ENCODE results near the gene PNKP.
"Not testable (repeated sequence)": the region's sequence is repeated elsewhere in the genome, so short reads cannot be mapped to it uniquely, and the experiment has no call there.

The PNKP gene

DNA sequence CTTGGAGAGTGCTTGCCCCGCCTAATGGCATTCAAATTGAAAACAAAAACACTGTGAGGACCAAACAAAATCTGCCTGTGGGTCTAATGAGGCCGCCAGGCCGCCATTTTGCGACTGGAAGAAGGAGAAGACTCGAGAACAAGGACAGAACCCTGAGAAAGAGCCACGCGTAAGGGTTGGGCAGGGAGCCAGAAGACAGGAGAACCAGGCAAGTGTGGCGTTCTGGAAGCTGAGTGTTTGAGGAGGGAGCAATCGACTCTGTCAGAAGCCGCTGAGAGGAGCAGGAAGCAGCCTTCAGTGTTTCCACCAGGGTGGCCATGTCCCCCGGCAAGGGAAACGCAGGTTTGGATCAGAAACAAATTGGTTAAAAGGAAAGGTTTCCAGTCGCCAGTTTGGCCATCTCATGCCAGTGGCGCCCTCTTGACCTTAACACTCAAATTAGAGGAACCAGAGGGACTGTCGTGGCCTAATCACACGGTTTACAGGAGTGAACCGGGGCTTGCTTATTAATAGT lies 26.6 kb downstream of the PNKP start:
- DNase-seq = no peak

DNA sequence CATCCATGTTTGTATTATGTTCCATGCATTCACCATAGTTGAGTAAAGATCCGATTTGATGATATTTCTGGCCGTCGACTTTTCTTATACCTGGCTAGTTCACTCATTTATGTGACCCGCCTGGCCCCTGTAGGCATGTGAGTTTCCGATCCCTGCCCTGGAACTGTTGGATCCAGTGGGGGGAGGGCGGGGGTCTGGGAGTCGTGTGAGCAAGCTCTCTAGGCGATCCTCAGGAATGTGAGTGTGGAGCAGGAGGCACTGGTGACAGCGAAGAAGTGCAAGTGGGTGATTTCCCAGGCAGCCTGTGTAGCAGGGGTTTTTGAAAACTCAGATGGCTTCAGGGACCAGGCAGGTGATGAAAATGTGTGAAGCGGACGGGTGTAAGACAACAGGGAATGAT lies 27.1 kb downstream of the PNKP start:
- no peak for DNase-seq

DNA sequence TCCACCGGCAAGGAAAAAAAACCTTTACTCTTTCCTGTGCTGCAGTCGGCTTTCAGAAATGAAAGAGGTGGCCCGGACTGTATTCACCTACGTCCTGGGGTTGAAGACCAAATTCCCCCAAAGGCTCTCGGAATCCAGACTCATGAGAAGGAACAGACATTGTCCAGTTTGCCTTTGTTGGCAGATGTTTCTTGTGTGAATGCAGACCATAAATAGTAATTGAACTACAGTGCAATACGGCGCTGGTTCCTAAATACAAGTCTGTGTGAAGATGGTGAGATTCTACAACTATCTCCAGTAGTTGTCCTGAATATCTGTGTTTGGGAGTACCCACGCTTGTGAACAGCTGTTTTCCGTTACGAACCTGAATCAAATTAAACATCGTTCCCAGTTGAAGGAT lies 27.7 kb downstream of the PNKP start:
- no peak for DNase-seq

DNA sequence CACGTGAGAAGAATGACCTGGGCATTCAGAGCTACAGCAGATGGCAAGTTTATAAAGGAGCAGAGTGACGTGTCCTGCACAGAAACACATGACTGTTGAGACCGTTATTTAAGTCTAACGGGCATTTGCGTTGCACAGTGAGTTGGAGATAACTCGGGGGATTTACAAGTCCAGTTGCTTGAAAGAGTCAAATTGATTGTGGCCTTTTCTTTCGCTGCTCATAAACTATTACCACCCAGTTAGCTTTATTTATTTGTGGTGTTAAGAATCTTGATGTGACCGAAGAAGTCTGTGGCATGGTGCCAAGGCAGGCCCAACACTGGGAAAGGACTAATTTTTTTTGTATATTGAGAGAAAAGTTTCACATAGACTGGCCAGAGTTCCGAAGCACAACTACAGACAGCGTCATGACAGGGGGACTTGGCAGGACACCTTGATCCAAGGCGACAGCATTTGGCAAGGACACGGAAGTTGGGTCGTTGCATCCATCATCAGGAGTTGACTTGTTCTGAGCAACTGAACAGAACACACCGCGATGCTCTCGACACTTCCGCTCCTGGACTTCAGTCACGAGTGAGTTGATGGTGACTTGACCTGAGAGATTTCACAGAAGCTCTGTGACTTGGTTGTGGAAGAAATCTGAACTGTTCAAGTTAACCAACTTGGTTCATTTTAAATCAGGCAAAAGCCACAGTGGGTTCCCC lies 28.3 kb downstream of the PNKP start:
- no peak for DNase-seq

DNA sequence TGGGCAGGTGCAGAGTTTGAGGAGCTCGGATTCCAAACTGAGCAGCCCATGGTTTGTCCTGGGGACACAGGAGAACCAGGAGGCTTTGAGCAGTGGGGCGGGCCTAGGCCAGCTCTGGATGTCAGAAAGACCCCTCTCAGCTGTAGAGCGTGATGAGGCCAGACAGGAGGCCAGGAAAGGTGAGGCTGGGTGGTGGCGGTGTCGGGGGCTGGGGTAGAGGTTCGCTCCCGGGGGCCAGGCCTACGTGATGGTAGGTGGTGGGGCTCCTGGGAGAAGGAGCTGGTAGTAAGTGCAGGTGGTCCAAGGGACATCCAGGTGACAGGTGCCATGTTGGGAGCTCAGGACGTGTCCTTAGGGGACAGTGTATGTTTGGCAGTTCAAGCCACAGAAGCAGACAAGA lies 30.0 kb downstream of the PNKP start:
- no peak for DNase-seq

DNA sequence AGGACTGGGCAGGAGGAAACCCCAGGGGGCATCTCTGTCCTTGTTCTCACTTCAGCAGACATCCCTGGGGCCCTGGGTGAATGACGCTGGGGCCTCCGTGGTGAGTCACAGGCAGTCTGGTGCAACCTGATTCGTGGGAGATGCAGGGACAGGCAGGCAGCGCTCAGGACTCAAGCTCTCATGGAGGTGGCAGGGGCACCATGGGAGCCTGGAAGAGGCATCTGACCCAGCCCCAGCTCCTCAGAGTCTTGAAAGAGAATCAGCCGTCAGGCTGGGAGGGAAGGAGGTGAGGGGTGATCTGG lies 30.4 kb downstream of the PNKP start:
- DNase-seq = no peak

DNA sequence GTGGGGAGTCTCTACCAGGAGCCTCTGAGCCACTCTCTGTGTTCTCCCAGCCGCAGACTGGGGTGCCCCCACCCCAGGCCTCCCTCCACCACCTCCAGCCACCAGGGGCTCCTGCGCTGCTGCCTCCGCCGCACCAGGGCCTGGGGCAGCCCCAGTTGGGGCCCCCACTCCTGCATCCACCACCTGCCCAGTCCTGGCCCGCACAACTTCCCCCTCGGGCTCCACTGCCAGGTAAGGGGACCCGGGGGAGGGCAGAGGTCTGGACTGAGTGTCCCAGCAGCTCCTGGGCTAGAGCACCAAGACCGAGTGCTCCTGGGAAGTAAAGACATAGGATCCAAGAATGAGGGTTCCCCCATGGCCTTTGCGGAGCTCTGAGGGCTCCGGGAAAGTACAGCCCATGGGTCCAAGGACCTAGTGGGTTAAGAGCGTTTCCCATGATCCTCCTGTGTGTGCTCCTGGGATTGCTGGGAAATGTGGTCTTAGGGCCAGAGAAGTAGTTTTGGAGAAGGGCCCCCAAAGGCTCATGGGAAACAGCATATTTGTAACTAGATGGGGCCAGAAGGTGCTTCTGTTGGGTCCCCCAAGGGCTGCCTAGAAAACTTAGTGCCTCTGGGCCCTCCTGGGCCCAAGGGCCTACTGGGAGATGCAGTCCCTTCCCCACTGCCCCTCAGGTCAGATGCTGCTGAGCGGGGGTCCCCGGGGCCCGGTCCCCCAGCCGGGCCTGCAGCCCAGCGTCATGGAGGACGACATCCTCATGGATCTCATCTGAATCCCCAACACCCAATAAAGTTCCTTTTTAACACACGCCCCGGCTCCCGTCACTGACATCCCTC lies 31.0 kb downstream of the PNKP start:
- no peak for DNase-seq

DNA sequence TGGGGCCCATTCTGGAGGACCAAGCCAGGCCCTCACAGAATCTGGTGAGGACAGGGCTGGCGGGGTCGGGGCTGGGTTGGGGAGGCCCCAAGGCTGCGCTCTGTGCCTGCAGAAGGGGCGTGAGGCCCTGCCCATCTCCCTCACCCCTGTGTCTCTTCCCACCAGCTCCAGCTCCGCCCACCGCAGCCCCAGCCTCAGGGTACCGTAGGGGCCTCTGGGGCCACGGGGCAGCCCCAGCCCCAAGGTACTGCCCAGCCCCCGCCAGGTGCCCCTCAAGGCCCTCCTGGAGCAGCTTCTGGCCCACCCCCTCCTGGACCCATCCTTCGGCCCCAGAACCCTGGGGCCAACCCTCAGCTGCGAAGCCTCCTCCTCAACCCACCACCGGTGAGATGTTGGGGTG lies 31.8 kb downstream of the PNKP start:
- no peak for DNase-seq

DNA sequence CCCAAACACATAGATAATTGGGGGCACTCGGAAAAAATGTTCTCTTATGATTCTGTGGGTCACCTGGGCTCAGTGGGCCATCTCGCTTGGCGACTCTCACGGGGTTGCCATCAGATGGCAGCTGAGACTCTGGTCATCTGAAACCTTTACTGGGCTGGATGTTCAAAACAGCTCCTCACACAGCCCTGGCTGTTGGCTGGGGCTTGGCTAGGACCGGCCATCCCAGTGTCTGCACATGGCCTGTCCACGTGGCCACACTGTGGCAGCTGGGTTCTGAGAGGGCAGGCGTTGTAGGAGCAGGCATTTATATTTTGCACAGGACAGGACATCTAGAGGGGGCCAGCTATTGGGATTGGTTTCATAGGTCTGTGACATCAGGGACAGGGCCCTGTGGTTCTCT lies 33.8 kb downstream of the PNKP start:
- no peak for DNase-seq

DNA sequence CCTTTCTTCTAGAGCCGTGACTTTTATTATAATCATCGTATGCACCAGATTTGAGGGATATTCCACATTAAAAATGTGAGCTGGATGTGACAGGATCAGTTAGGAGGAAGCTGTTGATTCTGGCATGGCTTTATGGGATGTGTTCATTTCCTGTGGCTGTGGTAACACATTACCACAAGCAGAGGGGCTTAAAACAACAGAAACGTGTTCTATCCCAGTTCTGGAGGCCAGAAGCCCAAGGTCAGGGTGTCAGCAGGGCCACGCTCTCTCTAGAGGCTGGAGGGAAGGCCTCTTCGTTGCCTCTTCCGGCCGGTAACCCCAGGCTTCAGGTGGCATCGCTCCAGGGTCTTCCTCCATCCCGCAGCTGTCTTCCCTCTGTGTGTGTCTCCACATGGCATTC lies 34.8 kb downstream of the PNKP start:
- no peak for DNase-seq

DNA sequence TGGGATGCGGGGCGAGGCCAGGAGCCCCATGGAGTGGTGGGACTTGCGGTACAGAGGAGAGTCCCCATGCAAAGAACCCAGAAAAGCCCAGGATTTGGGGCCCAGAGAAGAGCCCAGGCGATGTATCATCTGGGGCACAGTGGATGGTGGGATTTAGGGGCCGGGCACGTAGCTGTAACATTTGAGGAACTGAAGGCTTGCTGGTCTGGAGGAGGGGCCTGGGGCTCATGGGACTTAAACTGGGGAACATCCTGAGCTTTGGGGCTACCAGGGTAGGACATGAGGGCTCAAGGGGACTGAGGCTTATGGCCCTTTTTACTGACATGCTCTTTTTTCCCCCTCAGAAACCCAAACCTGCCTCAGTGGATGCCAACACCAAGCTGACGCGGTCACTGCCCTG lies 35.8 kb downstream of the PNKP start:
- DNase-seq = no peak

DNA sequence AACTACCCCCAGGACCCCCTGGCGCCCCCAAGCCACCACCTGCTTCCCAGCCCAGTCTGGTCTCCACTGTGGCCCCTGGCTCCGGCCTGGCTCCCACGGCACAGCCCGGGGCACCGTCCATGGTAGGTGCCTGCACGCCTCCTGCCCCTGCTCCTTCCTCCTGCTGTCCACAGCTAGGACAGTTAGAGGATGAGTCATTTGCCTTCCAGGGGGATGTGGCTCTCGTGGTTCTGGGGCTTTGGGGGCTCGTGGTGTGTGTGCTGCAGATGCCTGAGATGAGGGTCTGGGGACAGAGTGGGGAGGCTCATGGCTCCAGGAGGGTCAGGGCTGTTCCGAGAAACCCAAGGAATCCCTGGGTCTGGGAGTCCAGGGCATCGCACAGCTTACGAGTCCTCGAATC lies 36.6 kb downstream of the PNKP start:
- DNase-seq = no peak

DNA sequence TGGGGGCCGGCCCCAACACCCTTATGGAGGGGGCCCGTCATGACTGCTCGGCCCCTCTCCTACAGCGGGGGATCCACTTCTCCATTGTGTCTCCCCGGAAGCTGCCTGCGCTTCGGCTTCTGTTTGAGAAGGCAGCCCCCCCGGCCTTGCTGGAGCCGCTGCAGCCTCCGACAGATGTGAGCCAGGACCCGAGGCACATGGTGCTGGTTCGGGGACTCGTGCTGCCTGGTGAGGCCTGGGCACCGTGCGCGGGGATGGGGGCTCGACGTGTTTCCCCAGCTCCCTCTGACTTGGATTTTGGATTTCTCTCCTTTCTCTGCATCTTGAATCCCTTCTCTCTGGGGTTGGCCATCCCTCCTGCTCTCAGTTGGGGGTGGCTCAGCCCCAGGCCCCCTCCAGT lies 37.7 kb downstream of the PNKP start:
- no peak for DNase-seq

DNA sequence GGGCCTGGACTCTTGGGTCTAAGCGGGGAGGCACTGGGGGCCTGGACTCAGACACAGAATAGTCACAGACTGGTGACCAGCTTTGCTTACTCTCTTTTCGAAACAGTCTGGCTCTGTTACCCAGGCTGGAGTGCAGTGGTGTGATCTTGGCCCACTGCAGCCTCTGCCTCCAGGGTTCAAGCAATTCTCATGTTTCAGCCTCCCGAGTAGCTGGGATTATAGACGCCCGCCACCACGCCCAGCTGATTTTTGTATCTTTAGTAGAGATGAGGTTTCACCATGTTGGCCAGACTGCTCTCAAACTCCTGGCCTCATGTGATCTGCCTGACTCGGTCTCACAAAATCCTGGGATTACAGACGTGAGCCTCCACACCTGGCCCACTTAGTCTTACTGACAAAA lies 38.2 kb downstream of the PNKP start:
- no peak for DNase-seq

DNA sequence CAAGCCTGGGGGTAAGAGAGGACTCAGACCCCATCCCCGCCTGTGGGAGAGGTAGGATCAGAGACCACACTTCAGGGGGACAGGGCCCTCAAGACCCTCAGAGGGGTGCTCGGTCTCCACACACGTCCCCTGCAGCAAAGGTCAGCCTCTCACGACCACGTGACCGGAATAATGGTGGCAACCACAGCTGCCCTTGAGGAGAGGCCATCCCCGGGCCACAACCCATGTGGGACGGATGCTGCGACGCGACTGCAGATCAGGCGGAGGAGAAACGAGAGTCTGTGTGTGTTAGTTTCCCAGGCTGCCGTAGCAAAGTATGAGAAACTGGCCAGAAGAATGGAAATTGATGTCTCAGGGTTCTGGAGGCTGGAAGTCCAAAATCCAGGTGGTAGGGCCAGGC lies 40.3 kb downstream of the PNKP start:
- no peak for DNase-seq

DNA sequence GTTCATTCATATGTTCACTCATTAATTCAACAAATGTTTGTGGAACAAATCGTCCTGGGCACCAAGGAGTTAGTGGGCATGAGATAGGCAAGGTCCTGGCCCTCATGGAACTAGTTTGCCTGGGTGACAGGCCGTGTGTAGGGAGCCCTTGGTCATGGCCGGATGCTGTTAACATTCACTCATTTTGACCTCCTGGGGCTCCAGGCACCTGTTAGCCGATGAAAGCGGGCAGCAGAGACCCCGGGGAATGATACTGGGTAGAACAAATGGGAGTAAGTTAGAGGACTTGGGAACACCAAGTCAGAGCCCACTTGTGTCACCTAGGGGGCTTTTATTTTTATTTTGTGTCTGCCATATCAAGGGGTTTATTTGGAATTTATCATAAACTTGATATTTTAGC lies 42.7 kb downstream of the PNKP start:
- DNase-seq = no peak

DNA sequence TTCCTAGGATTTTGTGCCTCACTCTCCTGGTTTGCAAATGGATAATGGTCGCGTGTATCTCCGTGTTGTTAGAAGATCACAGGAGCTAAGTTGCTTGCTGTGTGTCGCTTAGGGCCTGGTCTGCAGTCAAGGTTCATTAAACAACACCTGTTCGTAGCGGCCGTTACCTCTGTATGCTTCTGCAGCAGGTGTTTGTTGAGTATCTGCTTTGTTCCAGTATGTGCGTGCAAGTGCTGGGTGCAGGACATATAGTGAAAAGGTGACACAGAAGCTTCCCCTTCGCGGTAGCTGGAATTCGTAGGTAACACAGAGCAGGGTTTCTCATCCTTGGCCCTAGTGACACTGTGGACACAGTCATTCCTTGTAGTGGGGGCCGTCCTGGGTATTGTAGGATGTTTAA lies 43.9 kb downstream of the PNKP start:
- DNase-seq = peak; percentile 60

DNA sequence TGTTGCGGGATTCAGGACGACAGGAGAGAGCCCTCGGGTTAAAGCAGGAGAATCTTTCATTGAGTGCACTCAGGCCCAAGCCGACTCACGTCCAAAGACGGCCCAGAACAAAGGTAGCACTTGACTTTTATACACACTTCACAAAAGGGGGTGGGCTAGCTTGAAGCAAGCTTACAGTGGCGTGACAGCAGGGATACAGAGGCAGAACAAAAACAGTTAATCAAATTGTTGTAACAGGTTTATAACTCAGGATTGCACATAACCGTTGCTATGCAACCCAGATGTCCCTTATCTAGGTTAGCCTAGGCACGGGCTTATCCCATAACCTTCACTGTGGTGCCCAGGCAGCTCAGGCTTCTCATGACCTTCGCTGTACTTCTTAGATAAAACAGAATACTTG lies 47.3 kb downstream of the PNKP start:
- peak; percentile 37 for DNase-seq

DNA sequence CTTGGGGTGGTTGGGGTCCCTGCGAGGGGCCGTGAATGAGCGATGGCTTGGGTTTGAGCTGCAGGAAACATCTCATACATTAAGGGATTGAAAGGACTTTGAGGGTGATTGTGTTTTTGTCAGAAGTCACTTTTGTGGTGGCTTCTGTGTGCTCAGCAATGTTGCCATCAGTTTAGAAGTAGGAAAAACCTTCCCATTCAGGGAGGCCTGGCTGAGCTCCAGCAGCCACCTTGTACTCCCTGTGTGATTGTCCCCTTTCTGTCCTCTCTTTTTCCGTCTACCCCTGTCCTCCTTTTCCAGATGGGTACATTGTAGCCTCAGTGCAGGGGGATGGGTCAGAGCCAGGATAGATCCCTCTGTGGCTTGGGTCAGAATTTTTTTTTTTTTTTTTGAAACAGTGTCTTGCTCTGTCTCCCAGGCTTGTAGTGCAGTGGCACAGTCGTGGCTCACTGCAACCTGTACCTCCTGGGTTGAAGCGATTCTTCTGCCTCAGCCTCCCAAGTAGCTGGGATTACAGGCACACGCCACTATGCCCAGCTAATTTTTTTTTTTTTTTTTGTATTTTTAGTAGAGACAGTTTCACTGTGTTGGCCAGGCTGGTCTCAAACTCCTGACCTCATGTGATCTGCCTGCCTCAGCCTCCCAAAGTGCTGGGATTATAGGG lies 47.8 kb downstream of the PNKP start:
- DNase-seq = not testable (repeated sequence)

DNA sequence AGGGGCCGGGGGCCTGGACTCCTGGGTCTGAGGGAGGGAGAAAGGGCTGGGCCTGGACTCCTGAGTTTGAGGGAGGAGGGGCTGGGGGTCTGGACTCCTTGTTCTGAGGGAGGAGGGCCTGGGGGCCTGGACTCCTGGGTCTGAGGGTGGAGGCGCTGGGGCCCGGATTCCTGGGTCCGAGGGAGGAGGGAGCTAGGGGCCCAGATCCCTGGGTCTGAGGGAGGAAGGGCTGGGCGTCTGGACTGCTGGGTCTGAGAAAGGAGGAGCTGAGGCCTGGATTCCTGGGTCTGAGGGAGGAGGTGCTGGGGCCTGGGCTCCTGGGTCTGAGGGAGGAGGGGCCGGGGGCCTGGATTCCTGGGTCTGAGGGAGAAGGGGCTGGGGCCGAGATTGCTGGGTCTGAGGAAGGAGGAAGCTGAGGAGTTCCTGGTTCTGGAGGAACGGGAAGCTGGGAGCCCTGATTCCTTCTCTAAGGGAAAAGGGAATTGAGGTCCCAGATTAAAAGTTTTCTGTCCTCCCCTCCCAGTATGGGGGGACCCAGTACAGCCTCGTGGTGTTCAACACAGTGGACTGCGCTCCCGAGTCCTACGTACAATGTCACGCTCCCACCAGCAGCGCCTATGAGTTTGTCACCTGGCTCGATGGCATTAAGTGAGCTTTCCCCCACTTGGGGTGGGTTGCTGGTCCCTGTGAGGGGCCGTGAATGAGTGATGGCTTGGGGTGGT lies 48.6 kb downstream of the PNKP start:
- DNase-seq = no peak

DNA sequence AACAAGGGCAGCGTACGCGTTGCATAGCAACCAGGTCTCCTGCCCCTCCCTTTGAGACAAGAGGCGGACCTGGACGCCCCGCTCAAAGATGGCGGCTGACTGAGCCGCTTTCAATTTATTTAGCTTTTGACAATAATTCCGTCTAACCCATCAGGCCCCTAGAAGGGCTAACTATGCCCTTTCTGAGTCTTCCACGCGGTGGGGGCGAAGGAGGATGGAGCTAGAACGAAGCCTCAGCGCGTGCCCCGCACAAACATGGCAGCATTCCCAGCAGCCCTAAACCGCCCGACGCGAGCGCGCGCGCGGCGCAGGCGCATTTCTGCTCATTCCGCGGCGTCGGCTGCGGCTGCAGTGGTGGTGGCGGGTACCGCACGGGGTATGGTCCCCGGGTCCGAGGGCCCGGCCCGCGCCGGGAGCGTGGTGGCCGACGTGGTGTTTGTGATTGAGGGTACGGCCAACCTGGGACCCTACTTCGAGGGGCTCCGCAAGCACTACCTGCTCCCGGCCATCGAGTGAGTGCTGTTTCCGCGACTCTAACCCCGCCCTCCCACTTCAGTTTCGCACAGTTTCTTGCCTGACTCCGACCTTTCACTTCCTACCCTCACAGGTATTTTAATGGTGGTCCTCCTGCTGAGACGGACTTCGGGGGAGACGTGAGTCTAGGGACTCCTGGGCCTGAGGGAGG lies 49.3 kb downstream of the PNKP start, which contains the start of gene MED25:
Gene MED25 (plus strand): TSS at position 326 of the 685 bp plus-strand sequence. CDS start 53 bp downstream, at position 379.
- peak; percentile 91 for DNase-seq

DNA sequence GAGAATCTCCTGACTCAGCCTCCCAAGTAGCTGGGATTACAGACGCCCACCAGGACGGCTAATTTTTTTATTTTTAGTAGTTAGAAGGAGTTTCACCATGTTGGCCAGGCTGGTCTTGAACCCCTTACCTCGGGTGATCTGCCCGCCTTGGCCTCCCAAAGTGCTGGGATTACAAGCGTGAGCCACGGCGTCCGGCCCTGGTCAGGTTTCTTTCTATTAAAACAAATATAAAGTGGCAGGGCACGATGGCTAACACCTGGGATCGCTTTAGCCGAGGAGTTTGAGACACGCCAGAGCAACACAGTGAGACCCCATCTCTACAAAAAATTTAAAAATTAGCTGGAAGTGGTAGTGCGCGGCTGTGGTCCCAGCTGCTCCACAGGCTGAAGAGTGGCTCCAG lies 50.8 kb downstream of the PNKP start:
- no peak for DNase-seq

DNA sequence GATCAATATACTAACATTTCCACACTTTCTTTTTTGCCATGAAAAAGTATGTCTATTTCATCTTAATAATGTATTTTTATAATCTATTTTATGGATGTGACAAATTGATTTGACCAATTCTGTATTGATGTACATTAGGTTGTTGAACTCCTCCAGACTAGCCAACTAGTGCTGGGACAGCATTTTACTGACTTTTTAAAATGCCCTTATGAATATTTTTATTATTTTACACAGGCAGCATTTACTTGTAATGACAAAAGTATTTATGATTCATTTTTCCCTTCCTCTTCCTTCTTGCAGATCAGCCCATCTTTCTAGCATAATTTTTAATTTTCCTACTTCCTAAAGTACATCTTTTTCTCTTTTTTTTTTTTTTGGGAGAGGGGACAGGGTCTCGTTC lies 53.4 kb downstream of the PNKP start:
- no peak for DNase-seq

Data from NCI-H2171 treated with DMSO at 0.1 percent for 48 hours (cell line).